Ascending aorta (tissue), 2 donors: ENCODE measurements around the gene NTM. TPM values are rescaled to one million over a fixed set of nuclear protein-coding genes. Genes with fewer than 3 reads are reported as not detected.

ENCODE experiments used
- DNase-seq, 2 donors: peaks; one replicate each; pipeline ENCODE4 v3.0.0-alpha.2; 2019; ENCODE audit warnings: low spot score in 2 of 2
- H3K27ac ChIP-seq, 2 donors: fragments of 200-600 bp; sonication (generic); one replicate each; pipeline ENCODE4 v1.5.1; 2016 to 2017; ENCODE audit warnings: mild to moderate bottlenecking in 1 of 2
- H3K27me3 ChIP-seq: fragments of 200-600 bp; sonication (generic); one replicate; pipeline ENCODE4 v1.5.1; 2017
- H3K36me3 ChIP-seq, 2 donors: fragments of 200-600 bp; sonication (generic); one replicate each; pipeline ENCODE4 v1.5.1; 2016
- H3K4me1 ChIP-seq, 2 donors: fragments of 200-600 bp; sonication (generic); one replicate each; pipeline ENCODE4 v1.5.1; 2016 to 2017; ENCODE audit warnings: mild to moderate bottlenecking in 1 of 2
- H3K4me3 ChIP-seq, 2 donors: fragments of 200-600 bp; sonication (generic); one replicate each; pipeline ENCODE4 v1.5.1; 2016 to 2017; ENCODE audit warnings: mild to moderate bottlenecking in 1 of 2
- H3K9me3 ChIP-seq, 2 donors: fragments of 200-600 bp; sonication (generic); one replicate each; pipeline ENCODE4 v1.5.1; 2016
- intact Hi-C: fragments of 100-400 bp; cut with DNase I; formaldehyde crosslinking; loops from one replicate; pipeline ENCODE4 v1.15.1; 2023
- total RNA-seq: library from RNA; depleted of rRNA; stranded (reverse); fragments of >200 nt; gene quantifications from one replicate; pipeline ENCODE4 v1.1.0, GENCODE V29; 2016
- TF ChIP-seq, protein P1 (sequence below), 3 experiments: fragments of 200-600 bp in 2 of 3; fragments of 450-650 bp in 1 of 3; sonication (generic) in 2 of 3; IDR thresholded peaks; one replicate each; pipeline ENCODE4 v1.5.1; 2016 to 2019; ENCODE audit warnings: antibody characterized with exemption in 3 of 3, mild to moderate bottlenecking in 1 of 3, moderate library complexity in 1 of 3

Gene NTM
- total RNA-seq, 1 donor from 2014 or later = not detected

GRCh38 chr11:131483877-131484276 is 113.5 kb downstream of the NTM start:
- no peak overlapping the region for H3K27ac ChIP-seq
- TF ChIP-seq, protein P1, sequence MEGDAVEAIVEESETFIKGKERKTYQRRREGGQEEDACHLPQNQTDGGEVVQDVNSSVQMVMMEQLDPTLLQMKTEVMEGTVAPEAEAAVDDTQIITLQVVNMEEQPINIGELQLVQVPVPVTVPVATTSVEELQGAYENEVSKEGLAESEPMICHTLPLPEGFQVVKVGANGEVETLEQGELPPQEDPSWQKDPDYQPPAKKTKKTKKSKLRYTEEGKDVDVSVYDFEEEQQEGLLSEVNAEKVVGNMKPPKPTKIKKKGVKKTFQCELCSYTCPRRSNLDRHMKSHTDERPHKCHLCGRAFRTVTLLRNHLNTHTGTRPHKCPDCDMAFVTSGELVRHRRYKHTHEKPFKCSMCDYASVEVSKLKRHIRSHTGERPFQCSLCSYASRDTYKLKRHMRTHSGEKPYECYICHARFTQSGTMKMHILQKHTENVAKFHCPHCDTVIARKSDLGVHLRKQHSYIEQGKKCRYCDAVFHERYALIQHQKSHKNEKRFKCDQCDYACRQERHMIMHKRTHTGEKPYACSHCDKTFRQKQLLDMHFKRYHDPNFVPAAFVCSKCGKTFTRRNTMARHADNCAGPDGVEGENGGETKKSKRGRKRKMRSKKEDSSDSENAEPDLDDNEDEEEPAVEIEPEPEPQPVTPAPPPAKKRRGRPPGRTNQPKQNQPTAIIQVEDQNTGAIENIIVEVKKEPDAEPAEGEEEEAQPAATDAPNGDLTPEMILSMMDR (IDR thresholded peaks at IDR 0.05) = no peak
- no peaks in the 10 kb centered on the region for H3K27me3 ChIP-seq
- no peak for DNase-seq
- H3K36me3 ChIP-seq = no peaks in the 10 kb centered on the region
- no peaks in the 10 kb centered on the region for H3K4me1 ChIP-seq
- H3K4me3 ChIP-seq = no peak overlapping the region
- no peaks in the 10 kb centered on the region for H3K9me3 ChIP-seq
- intact Hi-C loops = no loop called here

DNA sequence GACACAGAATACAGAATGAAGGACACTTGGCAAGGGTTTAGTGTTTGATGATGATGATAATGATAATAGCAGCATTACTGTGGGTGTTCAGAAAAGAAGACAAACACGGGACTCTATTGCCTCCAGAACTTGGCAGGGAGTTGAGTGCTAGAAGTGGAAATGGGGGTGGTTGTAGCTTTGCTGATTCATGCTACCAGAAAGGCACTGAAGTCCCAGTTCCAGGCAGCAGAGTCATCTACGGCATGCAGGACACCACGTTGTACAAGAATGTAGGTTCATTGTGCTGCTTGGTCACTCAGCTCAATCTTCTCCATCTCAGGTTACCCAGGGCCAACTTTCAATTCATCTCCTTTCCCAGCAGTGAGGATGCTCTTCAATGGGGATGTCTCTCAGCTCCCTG is 115.7 kb downstream of the NTM start:
- H3K9me3 ChIP-seq = no peaks in the 10 kb centered on the region
- no peaks in the 10 kb centered on the region for H3K27me3 ChIP-seq
- TF ChIP-seq, protein P1 (IDR thresholded peaks at IDR 0.05) = no peak
- H3K36me3 ChIP-seq = no peaks in the 10 kb centered on the region
- H3K4me3 ChIP-seq = no peak overlapping the region
- H3K4me1 ChIP-seq = no peaks in the 10 kb centered on the region
- H3K27ac ChIP-seq = no peak overlapping the region
- DNase-seq = no peak
- intact Hi-C loops = no loop called here

DNA sequence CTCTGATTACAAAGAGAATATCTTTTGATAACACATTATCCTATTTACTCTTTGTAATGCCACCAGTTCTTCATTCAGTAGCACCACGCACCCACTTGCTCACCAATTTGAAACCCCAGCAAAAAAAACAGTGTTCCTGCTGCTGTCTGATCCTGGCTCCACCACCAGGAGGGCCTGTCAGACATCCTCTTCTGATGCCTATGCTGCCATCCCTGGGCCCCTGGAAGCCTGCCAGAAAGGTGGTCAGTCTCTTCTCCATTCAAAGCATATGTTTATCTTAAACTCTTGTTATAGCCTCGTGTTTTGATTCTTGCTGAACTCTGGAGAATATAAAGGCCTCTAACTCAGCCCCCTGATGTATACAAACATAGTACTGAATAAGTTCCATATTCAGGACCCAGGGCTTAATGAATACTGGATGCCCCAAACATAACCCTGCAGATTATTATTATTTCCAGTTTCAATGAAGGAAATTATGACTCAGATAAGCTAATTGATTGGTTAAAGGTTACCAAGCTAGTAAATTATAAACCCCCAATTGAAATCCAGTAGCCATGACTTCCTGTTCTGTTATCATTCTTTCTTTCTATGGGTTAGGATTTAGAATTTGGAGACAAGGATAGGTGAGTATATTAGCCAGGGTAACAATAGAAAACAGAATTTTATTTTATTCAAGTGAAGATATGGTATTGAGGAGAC is 116.7 kb downstream of the NTM start:
- no peaks in the 10 kb centered on the region for H3K36me3 ChIP-seq
- intact Hi-C loops = no loop called here
- no peaks in the 10 kb centered on the region for H3K27me3 ChIP-seq
- H3K27ac ChIP-seq = no peak overlapping the region
- H3K4me3 ChIP-seq = no peak overlapping the region
- TF ChIP-seq, protein P1 (IDR thresholded peaks at IDR 0.05) = no peak
- H3K9me3 ChIP-seq = no peaks in the 10 kb centered on the region
- no peaks in the 10 kb centered on the region for H3K4me1 ChIP-seq
- no peak for DNase-seq

GRCh38 chr11:131488238-131488637 is 117.8 kb downstream of the NTM start:
- no peak for DNase-seq
- Histone ChIP-seq H3K9me3 (no peaks in the 10 kb centered on the region), H3K36me3 (no peaks in the 10 kb centered on the region), H3K4me1 (no peaks in the 10 kb centered on the region), H3K27me3 (no peaks in the 10 kb centered on the region), H3K27ac (no peak overlapping the region), H3K4me3 (no peak overlapping the region)
- TF ChIP-seq, protein P1 (IDR thresholded peaks at IDR 0.05) = no peak
- intact Hi-C loops = no loop called here

- no peak overlapping the region for H3K27ac ChIP-seq
- no peak for DNase-seq
- intact Hi-C loops = no loop called here
Observed at GRCh38 chr11:131491503-131491902, 121.1 kb downstream of the NTM start.

More at GRCh38 chr11:131491503-131491902, 121.1 kb downstream of the NTM start:
- Histone ChIP-seq H3K36me3 (no peaks in the 10 kb centered on the region), H3K4me1 (no peaks in the 10 kb centered on the region), H3K4me3 (no peak overlapping the region), H3K27me3 (no peaks in the 10 kb centered on the region), H3K9me3 (no peaks in the 10 kb centered on the region)
- TF ChIP-seq, protein P1 (IDR thresholded peaks at IDR 0.05) = no peak
